Loucy (cell line): Measurements from ENCODE around the gene EDIL3.

Experiments
- EZH2phosphoT487 ChIP-seq: fragments of 200-600 bp; IDR thresholded peaks from 2 replicates; pipeline ENCODE4 v1.6.1; 2018; ENCODE audit warnings: antibody characterized with exemption, mild to moderate bottlenecking, moderate library complexity, borderline replicate concordance
- TF ChIP-seq, protein P1 (sequence below): fragments of 200-600 bp; sonication (generic); conservative IDR thresholded peaks from 2 replicates; pipeline ENCODE4 v1.5.1; 2014; ENCODE audit warnings: mild to moderate bottlenecking, antibody characterized with exemption, low read length

DNA sequence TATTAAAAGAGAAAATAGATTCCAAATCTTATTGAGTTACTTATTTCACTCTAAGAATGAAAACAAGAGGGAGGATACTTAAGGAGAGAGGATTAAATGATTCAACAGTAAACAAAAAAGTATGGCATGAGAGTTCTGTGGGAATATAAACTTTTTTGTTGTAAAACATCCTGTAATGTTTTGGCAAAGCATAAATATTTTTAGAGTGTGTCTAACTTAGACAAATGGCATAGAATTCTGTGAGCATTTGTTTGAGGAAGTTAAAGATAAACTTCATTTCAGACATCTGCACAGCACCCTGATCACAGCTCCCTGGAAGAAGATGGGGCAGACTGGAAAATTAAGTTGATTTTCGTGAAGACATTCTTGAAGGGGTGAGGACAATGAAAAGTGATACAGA lies 417.3 kb downstream of the EDIL3 start:
- no peak for TF ChIP-seq EZH2phosphoT487
- TF ChIP-seq, protein P1, sequence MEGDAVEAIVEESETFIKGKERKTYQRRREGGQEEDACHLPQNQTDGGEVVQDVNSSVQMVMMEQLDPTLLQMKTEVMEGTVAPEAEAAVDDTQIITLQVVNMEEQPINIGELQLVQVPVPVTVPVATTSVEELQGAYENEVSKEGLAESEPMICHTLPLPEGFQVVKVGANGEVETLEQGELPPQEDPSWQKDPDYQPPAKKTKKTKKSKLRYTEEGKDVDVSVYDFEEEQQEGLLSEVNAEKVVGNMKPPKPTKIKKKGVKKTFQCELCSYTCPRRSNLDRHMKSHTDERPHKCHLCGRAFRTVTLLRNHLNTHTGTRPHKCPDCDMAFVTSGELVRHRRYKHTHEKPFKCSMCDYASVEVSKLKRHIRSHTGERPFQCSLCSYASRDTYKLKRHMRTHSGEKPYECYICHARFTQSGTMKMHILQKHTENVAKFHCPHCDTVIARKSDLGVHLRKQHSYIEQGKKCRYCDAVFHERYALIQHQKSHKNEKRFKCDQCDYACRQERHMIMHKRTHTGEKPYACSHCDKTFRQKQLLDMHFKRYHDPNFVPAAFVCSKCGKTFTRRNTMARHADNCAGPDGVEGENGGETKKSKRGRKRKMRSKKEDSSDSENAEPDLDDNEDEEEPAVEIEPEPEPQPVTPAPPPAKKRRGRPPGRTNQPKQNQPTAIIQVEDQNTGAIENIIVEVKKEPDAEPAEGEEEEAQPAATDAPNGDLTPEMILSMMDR: no peak
